ENCODE measurements around the gene GGT1. TPM values are rescaled to one million over a fixed set of nuclear protein-coding genes. Genes with fewer than 3 reads are reported as not detected.
"Not testable (repeated sequence)": the region's sequence is repeated elsewhere in the genome, so short reads cannot be mapped to it uniquely, and the experiment has no call there.

Gene GGT1
- 2.3 TPM for total RNA-seq
- long read RNA-seq: 0 reads

GRCh38 chr22:24602847-24603769 lies at the start of gene GGT1:
Gene GGT1 (plus strand): TSS chr22:24603193. CDS start chr22:24611082, 7,889 bp downstream.
- peak; percentile 53 for DNase-seq (ENCODE audit: missing footprints)

GRCh38 chr22:24553597-24554312 lies 49.2 kb upstream of the GGT1 start:
- intact Hi-C loops (cut with DNase I): no loop called here
- DNase-seq (ENCODE audit: missing footprints) (no peak), ATAC-seq (peak; percentile 3)

More at GRCh38 chr22:24602847-24603769, at the start of gene GGT1:
- intact Hi-C loops (cut with DNase I); ATAC-seq: not testable (repeated sequence)

GRCh38 chr22:24554313-24555164 lies 48.5 kb upstream of the GGT1 start, which contains the start of gene GUCD1:
Gene GUCD1 (minus strand): TSS chr22:24555138. CDS start chr22:24554991, 147 bp downstream.
- ATAC-seq: no peak
- DNase-seq (ENCODE audit: missing footprints): peak; percentile 74
- intact Hi-C loops (cut with DNase I): no loop called here

GRCh38 chr22:24555165-24556039 lies 47.6 kb upstream of the GGT1 start, which contains the start of gene SNRPD3:
Gene SNRPD3 (plus strand): TSS chr22:24555999. CDS start chr22:24557675, 1,676 bp downstream.
- peak; percentile 93 for ATAC-seq
- intact Hi-C loops (cut with DNase I): no loop called here
- peak; percentile 100 for DNase-seq (ENCODE audit: missing footprints)

GRCh38 chr22:24559471-24559870 lies 43.5 kb upstream of the GGT1 start:
- intact Hi-C loops (cut with DNase I): no loop called here

GRCh38 chr22:24563246-24563645 lies 39.7 kb upstream of the GGT1 start:
- DNase-seq (ENCODE audit: missing footprints) (no peak), ATAC-seq (no peak)
- intact Hi-C loops (cut with DNase I): no loop called here

More at GRCh38 chr22:24559471-24559870, 43.5 kb upstream of the GGT1 start:
- ATAC-seq (no peak), DNase-seq (ENCODE audit: missing footprints) (no peak)

GRCh38 chr22:24564376-24565058 lies 38.5 kb upstream of the GGT1 start:
- DNase-seq (ENCODE audit: missing footprints) (no peak), ATAC-seq (peak; percentile 86)
- intact Hi-C loops (cut with DNase I): no loop called here

GRCh38 chr22:24565077-24565476 lies 37.9 kb upstream of the GGT1 start:
- intact Hi-C loops (cut with DNase I): no loop called here
- ATAC-seq (no peak), DNase-seq (ENCODE audit: missing footprints) (no peak)

- intact Hi-C loops (cut with DNase I): no loop called here
- DNase-seq (ENCODE audit: missing footprints) (no peak), ATAC-seq (no peak)
These were observed 36.0 kb upstream of the GGT1 start for GRCh38 chr22:24566899-24567511.

GRCh38 chr22:24567668-24568067 lies 35.3 kb upstream of the GGT1 start:
- intact Hi-C loops (cut with DNase I): no loop called here
- ATAC-seq (no peak), DNase-seq (ENCODE audit: missing footprints) (no peak)

- ATAC-seq (no peak), DNase-seq (ENCODE audit: missing footprints) (no peak)
- intact Hi-C loops (cut with DNase I): no loop called here
These were observed 31.7 kb upstream of the GGT1 start for GRCh38 chr22:24571266-24571665.

GRCh38 chr22:24576778-24577177 lies 26.2 kb upstream of the GGT1 start:
- DNase-seq (ENCODE audit: missing footprints): no peak
- intact Hi-C loops (cut with DNase I): no loop called here
- no peak for ATAC-seq

GRCh38 chr22:24578355-24579257 lies 24.4 kb upstream of the GGT1 start:
- intact Hi-C loops (cut with DNase I): no loop called here
- DNase-seq (ENCODE audit: missing footprints): no peak
- ATAC-seq: no peak

GRCh38 chr22:24579258-24579601 lies 23.8 kb upstream of the GGT1 start:
- ATAC-seq (no peak), DNase-seq (ENCODE audit: missing footprints) (no peak)
- intact Hi-C loops (cut with DNase I): no loop called here

GRCh38 chr22:24580276-24580675 lies 22.7 kb upstream of the GGT1 start:
- intact Hi-C loops (cut with DNase I): no loop called here
- ATAC-seq (no peak), DNase-seq (ENCODE audit: missing footprints) (no peak)
